Gastroesophageal sphincter (tissue), 4 donors: ENCODE measurements around the gene LYRM1. TPM values are rescaled to one million over a fixed set of nuclear protein-coding genes. Genes with fewer than 3 reads are reported as not detected.

Experiments used
- ATAC-seq: fragments of 150-250 bp; one replicate; pipeline ENCODE4 v1.9.1; 2016; ENCODE audit warnings: mild to moderate bottlenecking, moderate library complexity
- H3K27ac ChIP-seq, 4 donors: fragments of 200-600 bp; sonication (generic) in 3 of 4; 1 replicate in 3 of 4; 2 replicates in 1 of 4; pipeline ENCODE4 v1.5.1; 2016 to 2019
- H3K27me3 ChIP-seq: fragments of 200-600 bp; sonication (generic); one replicate; pipeline ENCODE4 v1.5.1; 2019
- H3K36me3 ChIP-seq, 2 donors: fragments of 200-600 bp; sonication (generic); one replicate each; pipeline ENCODE4 v1.5.1; 2019; ENCODE audit warnings: control low read depth in 1 of 2
- H3K4me1 ChIP-seq, 3 donors: fragments of 200-600 bp; sonication (generic); 1 replicate in 2 of 3; 2 replicates in 1 of 3; pipeline ENCODE4 v1.5.1; 2016 to 2019; ENCODE audit warnings: control low read depth in 2 of 3
- H3K4me3 ChIP-seq, 2 donors: fragments of 200-600 bp; sonication (generic); one replicate each; pipeline ENCODE4 v1.5.1; 2019; ENCODE audit warnings: mild to moderate bottlenecking in 1 of 2, moderate library complexity in 1 of 2
- H3K9me3 ChIP-seq, 3 donors: fragments of 200-600 bp; sonication (generic); one replicate each; pipeline ENCODE4 v1.5.1; 2017 to 2019; ENCODE audit warnings: control low read depth in 2 of 3
- EP300 ChIP-seq: sonication (generic); formaldehyde crosslinking; IDR thresholded peaks from one replicate; pipeline ENCODE4 v1.6.1; 2017; ENCODE audit warnings: antibody characterized with exemption, mild to moderate bottlenecking
- POLR2A ChIP-seq, 2 donors: fragments of 450-650 bp; IDR thresholded peaks; one replicate each; pipeline ENCODE4 v1.6.1; 2017; ENCODE audit warnings: antibody characterized with exemption in 2 of 2, mild to moderate bottlenecking in 2 of 2, moderate library complexity in 1 of 2
- POLR2AphosphoS5 ChIP-seq: sonication (generic); formaldehyde crosslinking; IDR thresholded peaks from one replicate; pipeline ENCODE4 v1.6.1; 2017; ENCODE audit warnings: antibody characterized with exemption
- WGBS, 2 donors: methylation state at CpG; one replicate each; pipeline ENCODE4 v1.1.5; 2018; ENCODE audit warnings: low coverage in 1 of 2; 5-methylcytosine and 5-hydroxymethylcytosine counted together
- total RNA-seq, 4 donors: library from RNA; depleted of rRNA; stranded (reverse); fragments of >200 nt; gene quantifications; one replicate each; pipeline ENCODE4 v1.1.0, GENCODE V29; 2016
- TF ChIP-seq, protein P1 (sequence below), 4 experiments: fragments of 200-600 bp in 2 of 4; fragments of 450-650 bp in 2 of 4; sonication (generic) in 1 of 4; IDR thresholded peaks; one replicate each; pipeline ENCODE4 v1.5.1; 2017 to 2019; ENCODE audit warnings: antibody characterized with exemption in 4 of 4, mild to moderate bottlenecking in 2 of 4, moderate library complexity in 2 of 4

Gene LYRM1
- total RNA-seq, 4 donors from 2014 or later, result 54.3 to 88.7 (median 58.7) TPM

DNA sequence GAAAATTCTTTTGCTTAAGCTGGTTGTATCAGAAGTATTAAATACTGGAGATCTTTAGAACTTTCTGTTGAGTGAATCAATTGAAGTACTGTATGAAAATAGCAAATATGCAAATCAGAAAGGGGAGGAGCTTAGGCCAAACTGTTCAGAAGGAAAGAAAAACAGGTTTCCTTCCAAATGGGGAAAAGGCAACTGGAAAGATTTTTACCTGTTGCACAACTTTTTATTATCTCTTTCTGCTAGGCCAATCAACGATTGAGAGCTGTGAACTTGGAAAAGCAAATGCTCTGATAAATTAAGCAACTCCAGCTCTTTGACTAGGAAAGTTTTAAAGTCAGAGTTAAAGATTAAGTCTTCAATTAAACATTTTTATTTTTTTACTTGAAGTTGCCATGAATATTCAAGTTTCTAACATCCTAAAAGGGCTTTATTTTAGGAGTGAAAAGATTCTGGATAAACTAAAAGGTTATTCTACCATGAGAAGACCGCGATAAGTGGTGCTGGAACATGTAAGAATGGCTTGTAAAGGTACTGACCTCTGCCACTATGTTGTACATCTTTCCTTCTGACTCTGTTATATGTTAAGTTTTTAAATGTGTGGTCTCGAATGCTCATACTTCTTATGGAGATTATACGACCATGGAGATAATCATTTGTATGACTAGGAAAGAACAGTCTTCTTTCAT lies 16.9 kb upstream of the LYRM1 start:
- H3K27me3 ChIP-seq, result no peaks in the 10 kb centered on the region
- peak overlapping the region in 1 of 4 donors; percentile 41 for H3K27ac ChIP-seq
- peak; percentile 54 for ATAC-seq
- TF ChIP-seq, protein P1, sequence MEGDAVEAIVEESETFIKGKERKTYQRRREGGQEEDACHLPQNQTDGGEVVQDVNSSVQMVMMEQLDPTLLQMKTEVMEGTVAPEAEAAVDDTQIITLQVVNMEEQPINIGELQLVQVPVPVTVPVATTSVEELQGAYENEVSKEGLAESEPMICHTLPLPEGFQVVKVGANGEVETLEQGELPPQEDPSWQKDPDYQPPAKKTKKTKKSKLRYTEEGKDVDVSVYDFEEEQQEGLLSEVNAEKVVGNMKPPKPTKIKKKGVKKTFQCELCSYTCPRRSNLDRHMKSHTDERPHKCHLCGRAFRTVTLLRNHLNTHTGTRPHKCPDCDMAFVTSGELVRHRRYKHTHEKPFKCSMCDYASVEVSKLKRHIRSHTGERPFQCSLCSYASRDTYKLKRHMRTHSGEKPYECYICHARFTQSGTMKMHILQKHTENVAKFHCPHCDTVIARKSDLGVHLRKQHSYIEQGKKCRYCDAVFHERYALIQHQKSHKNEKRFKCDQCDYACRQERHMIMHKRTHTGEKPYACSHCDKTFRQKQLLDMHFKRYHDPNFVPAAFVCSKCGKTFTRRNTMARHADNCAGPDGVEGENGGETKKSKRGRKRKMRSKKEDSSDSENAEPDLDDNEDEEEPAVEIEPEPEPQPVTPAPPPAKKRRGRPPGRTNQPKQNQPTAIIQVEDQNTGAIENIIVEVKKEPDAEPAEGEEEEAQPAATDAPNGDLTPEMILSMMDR (IDR thresholded peaks at IDR 0.05), result no peak
- TF ChIP-seq POLR2AphosphoS5 (no peak), EP300 (no peak)
- no peak overlapping the region for H3K4me3 ChIP-seq
- 73 to 90% methylated on average over 5 of the region's 5 CpGs for WGBS, 2 donors
- H3K4me1 ChIP-seq, result peaks cover 12 to 70% (median 28%) of the 10 kb centered on the region in 3 donors
- no peaks in the 10 kb centered on the region for H3K36me3 ChIP-seq
- H3K9me3 ChIP-seq, result no peaks in the 10 kb centered on the region

DNA sequence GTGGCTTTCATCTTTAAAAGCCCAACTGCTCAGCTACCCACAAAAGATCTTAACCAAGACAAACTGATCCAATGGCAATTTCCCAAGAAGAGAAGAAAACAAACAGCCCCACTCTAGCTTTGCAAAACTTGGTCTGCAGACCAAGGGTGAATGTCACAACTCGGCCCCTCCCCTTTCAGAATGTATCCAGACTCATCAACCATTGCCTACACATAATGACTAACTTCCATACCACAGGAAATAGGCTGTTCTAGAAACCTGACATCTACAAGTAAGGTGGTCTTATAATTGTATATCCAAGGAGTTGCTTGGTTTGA lies 16.4 kb upstream of the LYRM1 start:
- TF ChIP-seq POLR2AphosphoS5, result no peak
- TF ChIP-seq, protein P1 (IDR thresholded peaks at IDR 0.05), result no peak
- no peak for TF ChIP-seq EP300
- no peak for TF ChIP-seq POLR2A (IDR thresholded peaks at IDR 0.05)
- WGBS, 2 donors, result 67% methylated on average over 1 of the region's 1 CpG; no CpG with 5 or more reads in 1 of the 2 donors

DNA sequence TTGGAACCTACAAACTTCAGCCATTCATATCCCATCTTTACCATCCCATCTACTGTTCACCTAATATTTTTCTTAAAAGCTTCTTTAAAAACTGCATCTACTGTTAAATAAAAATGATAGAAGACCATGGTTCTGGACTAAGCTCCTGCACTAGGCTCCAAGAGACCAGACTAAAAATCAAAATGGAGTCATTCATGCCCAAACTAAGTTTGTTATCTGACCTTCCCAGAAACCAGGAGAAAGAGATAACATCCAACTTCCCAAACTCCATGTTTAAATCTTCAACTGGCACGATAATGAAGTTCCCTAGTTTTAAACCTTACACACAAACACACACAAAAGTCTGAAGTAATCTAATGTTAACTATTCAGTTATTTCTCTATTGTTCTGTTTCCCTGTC lies 14.3 kb upstream of the LYRM1 start:
- no peaks in the 10 kb centered on the region for H3K36me3 ChIP-seq
- no peaks in the 10 kb centered on the region for H3K9me3 ChIP-seq
- 47 to 78% methylated on average over 1 of the region's 1 CpG for whole genome bisulfite sequencing, 2 donors
- H3K27me3 ChIP-seq, result no peaks in the 10 kb centered on the region
- H3K27ac ChIP-seq, result no peak overlapping the region
- peaks cover 0 to 66% (median 17%) of the 10 kb centered on the region in 3 donors for H3K4me1 ChIP-seq
- H3K4me3 ChIP-seq, result no peak overlapping the region
- TF ChIP-seq, protein P1 (IDR thresholded peaks at IDR 0.05), result no peak
- TF ChIP-seq EP300 (no peak), POLR2AphosphoS5 (no peak), POLR2A (IDR thresholded peaks at IDR 0.05) (no peak)
- ATAC-seq, result no peak

More for the DNA sequence above, 16.4 kb upstream of the LYRM1 start:
- Histone ChIP-seq H3K36me3 (no peaks in the 10 kb centered on the region), H3K4me1 (peaks cover 8 to 66% (median 26%) of the 10 kb centered on the region in 3 donors), H3K9me3 (no peaks in the 10 kb centered on the region), H3K27me3 (no peaks in the 10 kb centered on the region), H3K4me3 (no peak overlapping the region), H3K27ac (peak overlapping the region in 1 of 4 donors; percentile 41)
- ATAC-seq, result peak; percentile 49

DNA sequence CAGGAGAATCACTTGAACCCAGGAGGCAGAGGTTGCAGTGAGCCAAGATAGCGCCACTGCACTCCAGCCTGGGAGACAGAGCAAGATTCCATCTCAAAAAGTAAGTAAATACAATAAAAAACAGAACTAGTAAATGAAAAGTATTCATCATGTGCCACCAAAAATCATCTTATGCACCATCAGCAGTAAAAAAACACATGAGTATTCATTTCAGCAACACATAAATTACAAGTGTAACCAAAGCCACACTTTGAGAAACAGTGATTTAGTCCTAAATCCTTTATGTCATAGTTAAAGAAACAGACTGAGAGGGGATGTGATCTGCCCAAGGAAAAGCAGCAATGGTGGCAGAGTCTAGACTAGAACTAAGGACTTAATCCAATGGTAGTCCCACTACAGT lies 13.4 kb upstream of the LYRM1 start:
- Histone ChIP-seq H3K9me3 (no peaks in the 10 kb centered on the region), H3K4me3 (no peak overlapping the region), H3K36me3 (peaks cover 0 to 2% of the 10 kb centered on the region in 2 donors), H3K4me1 (peaks cover 0 to 58% (median 11%) of the 10 kb centered on the region in 3 donors), H3K27ac (no peak overlapping the region), H3K27me3 (no peaks in the 10 kb centered on the region)
- no peak for TF ChIP-seq EP300
- TF ChIP-seq, protein P1 (IDR thresholded peaks at IDR 0.05), result no peak
- no peak for TF ChIP-seq POLR2AphosphoS5
- TF ChIP-seq POLR2A (IDR thresholded peaks at IDR 0.05), result no peak
- no peak for ATAC-seq
- 100% methylated on average over 1 of the region's 1 CpG for WGBS, 2 donors

DNA sequence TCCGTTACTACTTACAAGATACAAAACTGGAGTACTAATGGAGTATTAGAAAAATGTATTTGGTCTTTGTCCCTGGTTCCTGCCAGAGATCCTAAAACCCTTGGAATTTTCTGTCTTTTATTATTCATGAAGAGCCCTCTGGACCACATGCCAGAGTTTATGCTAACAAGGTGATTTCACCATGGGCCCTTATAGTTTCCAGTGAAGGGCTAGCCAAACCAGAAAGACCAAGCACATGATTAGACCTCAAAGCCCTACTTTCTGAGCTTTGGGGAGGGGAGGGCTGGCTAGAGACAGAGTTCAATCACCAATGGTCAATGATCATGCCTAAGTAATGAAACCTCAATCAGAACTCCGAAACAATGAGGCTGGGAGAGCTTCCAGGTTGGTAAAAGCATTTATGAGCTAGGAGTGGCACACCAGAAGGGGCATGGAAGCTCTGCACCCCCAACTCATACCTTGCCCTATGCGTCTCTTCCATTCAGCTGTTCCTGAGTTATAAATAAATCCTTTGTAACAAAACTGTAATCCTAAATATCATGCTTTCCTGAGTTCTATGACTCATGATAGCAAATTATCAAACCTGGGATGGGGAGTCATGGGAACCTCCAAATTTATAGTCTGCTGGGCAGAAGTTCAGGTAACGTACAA lies 10.8 kb upstream of the LYRM1 start:
- no peak overlapping the region for H3K4me3 ChIP-seq
- TF ChIP-seq POLR2A (IDR thresholded peaks at IDR 0.05) (no peak), EP300 (no peak), POLR2AphosphoS5 (no peak)
- TF ChIP-seq, protein P1 (IDR thresholded peaks at IDR 0.05), result no peak
- WGBS, 2 donors, result 82 to 85% methylated on average over 3 to 4 of the region's 4 CpGs
- H3K36me3 ChIP-seq, result peaks cover 0 to 27% of the 10 kb centered on the region in 2 donors
- ATAC-seq, result no peak
- H3K27ac ChIP-seq, result no peak overlapping the region
- peaks cover 0 to 39% (median 7%) of the 10 kb centered on the region in 3 donors for H3K4me1 ChIP-seq
- no peaks in the 10 kb centered on the region for H3K27me3 ChIP-seq
- H3K9me3 ChIP-seq, result no peaks in the 10 kb centered on the region
